Purkinje cell (primary cell): ENCODE measurements around the gene FGF11. TPM values are rescaled to one million over a fixed set of nuclear protein-coding genes. Genes with fewer than 3 reads are reported as not detected.

Experiments
- polyA plus RNA-seq: library from polyadenylated mRNA; unstranded; fragments of >200 nt; fragmentation: Nextera tagmentation; gene quantifications from 2 replicates; pipeline ENCODE4 v1.2.1, GENCODE V29; 2014

The FGF11 gene
- 1.2 and 2.0 TPM in 2 replicates for polyA plus RNA-seq

DNA sequence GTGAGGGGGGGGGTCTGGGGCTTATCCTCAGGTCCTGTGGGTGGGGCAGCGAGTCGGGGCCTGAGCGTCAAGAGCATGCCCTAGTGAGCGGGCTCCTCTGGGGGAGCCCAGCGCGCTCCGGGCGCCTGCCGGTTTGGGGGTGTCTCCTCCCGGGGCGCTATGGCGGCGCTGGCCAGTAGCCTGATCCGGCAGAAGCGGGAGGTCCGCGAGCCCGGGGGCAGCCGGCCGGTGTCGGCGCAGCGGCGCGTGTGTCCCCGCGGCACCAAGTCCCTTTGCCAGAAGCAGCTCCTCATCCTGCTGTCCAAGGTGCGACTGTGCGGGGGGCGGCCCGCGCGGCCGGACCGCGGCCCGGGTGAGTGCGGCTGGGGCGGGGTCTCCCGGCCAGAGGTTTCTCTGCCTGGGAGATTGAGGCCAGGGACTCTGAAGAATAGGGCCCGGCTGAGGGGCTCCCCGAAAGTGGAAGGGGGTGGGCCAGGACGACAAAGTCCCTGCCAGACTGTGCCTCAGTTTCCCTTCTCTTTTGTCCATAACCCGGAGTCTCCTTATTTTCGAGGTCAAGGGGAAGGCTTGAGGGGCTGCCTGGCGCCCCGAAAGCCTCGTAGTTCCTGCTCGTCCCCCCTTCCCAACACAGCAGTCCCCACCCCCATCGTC is at the start of gene FGF11:
Gene FGF11 (plus strand): TSS at position 51 of the 651 bp plus-strand sequence. CDS start 109 bp downstream, at position 160.

GRCh38 chr17:7394452-7395191 is 44.7 kb upstream of the FGF11 start, which contains the start of gene PLSCR3:
Gene PLSCR3 (minus strand): TSS chr17:7394525. CDS start chr17:7394110, 415 bp downstream.

GRCh38 chr17:7403977-7404736 is 35.2 kb upstream of the FGF11 start, which contains the start of gene TMEM256:
Gene TMEM256 (minus strand): TSS chr17:7404097. CDS start chr17:7404084, 13 bp downstream.

GRCh38 chr17:7407485-7408251 is 31.6 kb upstream of the FGF11 start, which contains the start of gene NLGN2:
Gene NLGN2 (plus strand): TSS chr17:7407845. CDS start chr17:7408256, 411 bp downstream.

DNA sequence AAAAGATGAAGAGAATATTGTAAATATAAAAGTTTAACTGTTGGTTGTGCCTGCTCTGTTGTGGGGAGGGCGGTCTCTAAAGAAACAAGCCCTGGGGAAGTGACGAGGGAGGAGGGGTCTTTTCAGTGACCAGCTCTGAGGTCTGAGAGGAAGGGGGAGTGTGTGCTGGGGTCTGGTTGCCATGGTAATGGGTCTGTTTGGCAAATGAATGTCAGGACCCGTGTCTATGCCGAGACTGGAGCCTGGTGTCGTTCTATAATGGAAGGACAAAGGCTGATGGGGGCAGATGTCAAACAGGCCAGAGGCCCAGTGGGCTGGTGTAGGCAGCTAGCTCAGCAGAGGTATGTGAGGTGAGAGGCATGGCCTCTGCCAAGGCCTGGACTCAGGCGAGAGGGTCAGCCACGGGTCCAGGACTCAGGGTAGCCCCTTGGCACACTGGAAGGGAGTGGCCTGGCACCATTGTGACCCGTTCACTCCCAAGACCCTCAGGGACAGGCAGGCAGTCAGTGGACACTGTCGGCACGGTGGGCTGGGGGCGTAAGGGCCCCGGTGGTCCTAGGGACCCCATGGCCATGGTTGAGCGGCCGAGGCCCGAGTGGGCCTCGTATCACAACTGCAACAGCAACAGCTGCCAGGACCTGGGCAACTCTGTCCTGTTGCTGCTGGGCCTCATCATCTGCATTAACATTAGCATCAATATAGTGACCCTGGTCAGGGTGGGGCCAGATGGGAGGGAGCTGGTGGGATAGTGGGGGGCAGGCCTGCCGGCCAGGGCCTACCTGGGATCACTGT is 19.3 kb upstream of the FGF11 start, which contains the start of gene SPEM1:
Gene SPEM1 (plus strand): TSS at position 506 of the 792 bp plus-strand sequence. CDS start 61 bp downstream, at position 567.

GRCh38 chr17:7425316-7425715 is 14.0 kb upstream of the FGF11 start, which contains the start of gene SPEM2:
Gene SPEM2 (plus strand): TSS chr17:7425616. CDS start chr17:7425689, 73 bp downstream.

DNA sequence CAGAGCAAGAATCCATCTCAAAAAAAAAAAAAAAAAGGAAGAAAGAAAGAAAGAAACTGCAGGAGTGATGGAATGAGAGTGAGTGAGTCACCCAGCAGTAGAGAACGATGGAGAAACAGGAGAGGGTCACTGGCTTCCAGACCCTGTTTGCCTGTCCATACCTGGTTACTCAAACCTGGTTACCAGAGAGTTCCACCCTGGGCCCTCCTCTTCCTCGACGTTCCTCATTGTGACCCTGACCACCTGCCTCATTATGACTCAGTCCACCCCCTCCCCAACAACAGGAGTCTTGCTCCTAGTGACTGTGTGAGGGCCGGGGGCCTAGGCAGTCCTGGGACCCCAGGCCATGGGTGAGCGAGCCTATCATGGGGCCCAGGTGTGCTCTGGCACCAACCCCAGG is 10.8 kb upstream of the FGF11 start, which contains the start of gene SPEM3:
Gene SPEM3 (plus strand): TSS at position 301 of the 400 bp plus-strand sequence. CDS start 46 bp downstream, at position 347.

GRCh38 chr17:7444682-7445618 is 5.6 kb downstream of the FGF11 start, which contains the start of gene CHRNB1:
Gene CHRNB1 (plus strand): TSS chr17:7445061. CDS start chr17:7445128, 67 bp downstream.

DNA sequence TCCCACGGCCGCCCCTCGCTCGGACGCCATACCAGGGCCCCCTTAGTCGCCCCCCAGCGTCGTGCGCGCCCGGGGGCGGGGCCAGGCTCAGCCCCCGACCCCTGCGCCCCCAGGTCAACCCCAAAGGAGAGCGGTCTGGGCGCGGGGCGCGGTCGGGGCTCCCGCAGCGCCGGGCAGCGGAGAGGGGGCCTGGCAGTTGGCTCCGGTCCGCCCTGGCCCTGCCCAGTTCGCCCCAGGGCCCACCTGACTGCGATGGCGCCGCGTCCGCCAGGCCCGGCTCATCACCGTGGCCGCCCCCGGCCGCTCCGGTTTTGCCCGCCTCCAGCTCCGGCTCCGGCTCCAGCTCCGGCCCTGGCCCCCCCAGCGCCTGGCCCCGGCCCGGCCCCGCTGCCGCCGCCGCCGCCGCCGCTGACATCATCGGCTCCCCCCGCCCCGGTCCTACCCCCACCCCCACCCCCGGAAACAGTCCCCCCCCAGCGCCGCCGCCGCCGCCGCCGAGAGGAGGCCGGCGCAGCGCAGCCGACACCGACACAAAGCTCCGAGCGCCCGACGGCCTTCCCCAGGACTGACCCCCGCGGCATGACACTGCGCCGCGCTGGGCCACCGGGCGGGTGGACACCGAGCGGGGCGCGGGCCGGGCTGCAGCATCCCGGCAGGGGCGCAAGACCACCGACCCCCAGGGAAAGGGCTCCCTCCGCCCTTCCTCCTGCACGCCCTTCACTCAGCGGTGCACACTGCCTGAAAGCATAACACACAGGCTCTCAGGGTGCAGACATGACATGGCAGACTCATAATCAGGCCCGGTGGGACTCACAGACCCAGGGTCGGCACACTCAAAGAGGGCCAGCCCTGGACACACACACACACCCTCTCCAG is 40.1 kb downstream of the FGF11 start, which contains the start of gene ZBTB4:
Gene ZBTB4 (minus strand): TSS at position 419 of the 876 bp plus-strand sequence. CDS start 12,830 bp downstream, outside the sequence.

GRCh38 chr17:7481275-7481674 is 42.0 kb downstream of the FGF11 start, which contains the start of gene SLC35G6:
Gene SLC35G6 (plus strand): TSS chr17:7481446. CDS start chr17:7481517, 71 bp downstream.

DNA sequence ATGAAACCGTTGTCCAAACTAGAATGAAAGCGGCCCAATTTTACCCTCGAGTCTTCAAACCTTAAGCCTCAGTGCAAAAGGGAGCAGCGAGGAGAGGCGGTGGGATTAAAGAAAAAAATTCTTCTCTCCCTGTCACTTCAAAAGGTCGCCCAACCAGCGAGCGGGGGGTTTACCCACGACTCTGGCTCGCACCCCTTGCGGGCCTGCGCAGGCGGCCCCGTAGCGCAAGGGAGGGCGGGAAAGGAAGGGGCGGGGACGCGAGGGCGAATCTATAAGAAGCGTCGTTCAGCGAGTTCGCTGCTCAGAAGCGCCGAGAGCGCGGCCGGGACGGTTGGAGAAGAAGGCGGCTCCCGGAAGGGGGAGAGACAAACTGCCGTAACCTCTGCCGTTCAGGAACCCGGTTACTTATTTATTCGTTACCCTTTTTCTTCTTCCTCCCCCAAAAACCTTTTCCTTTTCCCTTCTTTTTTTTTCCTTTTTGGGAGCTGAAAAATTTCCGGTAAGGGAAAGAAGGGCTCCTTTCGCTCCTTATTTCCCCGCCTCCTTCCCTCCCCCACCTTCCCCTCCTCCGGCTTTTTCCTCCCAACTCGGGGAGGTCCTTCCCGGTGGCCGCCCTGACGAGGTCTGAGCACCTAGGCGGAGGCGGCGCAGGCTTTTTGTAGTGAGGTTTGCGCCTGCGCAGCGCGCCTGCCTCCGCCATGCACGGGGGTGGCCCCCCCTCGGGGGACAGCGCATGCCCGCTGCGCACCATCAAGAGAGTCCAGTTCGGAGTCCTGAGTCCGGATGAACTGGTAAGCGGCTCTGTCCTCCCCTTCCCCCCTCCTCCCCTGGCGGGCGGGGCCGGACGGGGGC is 45.0 kb downstream of the FGF11 start, which contains the start of gene POLR2A:
Gene POLR2A (plus strand): TSS at position 300 of the 852 bp plus-strand sequence.

Other genes with a start within 250 kb of the FGF11 start
- gene DLG4, start 219.7 kb upstream of the FGF11 start, polyA plus RNA-seq, result 1.7 and 3.0 TPM in 2 replicates
- gene ACADVL, start 219.6 kb upstream of the FGF11 start, polyA plus RNA-seq, result 50.1 and 52.5 TPM in 2 replicates
- gene DVL2, start 205.0 kb upstream of the FGF11 start, polyA plus RNA-seq, result 0.91 and 1.8 TPM in 2 replicates
- gene PHF23, start 200.1 kb upstream of the FGF11 start, polyA plus RNA-seq, result 8.9 and 12.1 TPM in 2 replicates
- gene GABARAP, start 197.1 kb upstream of the FGF11 start, polyA plus RNA-seq, result 235 and 613 TPM in 2 replicates
- 9.3 and 15.5 TPM in 2 replicates for gene CTDNEP1, start 187.8 kb upstream of the FGF11 start, polyA plus RNA-seq
- gene ELP5, start 187.3 kb upstream of the FGF11 start, polyA plus RNA-seq, result 15.8 and 16.6 TPM in 2 replicates
- gene CLDN7, start 177.0 kb upstream of the FGF11 start, polyA plus RNA-seq, result not detected in 2 replicates
- not detected in 2 replicates for gene SLC2A4, start 157.8 kb upstream of the FGF11 start, polyA plus RNA-seq
- not detected in 2 replicates for gene YBX2, start 144.9 kb upstream of the FGF11 start, polyA plus RNA-seq
- gene EIF5A, start 131.9 kb upstream of the FGF11 start, polyA plus RNA-seq, result 41.6 and 47.0 TPM in 2 replicates
- 42.5 and 54.6 TPM in 2 replicates for gene GPS2, start 124.2 kb upstream of the FGF11 start, polyA plus RNA-seq
- 0.34 TPM in 1 of 2 replicates, not detected in the other for gene NEURL4, start 110.2 kb upstream of the FGF11 start, polyA plus RNA-seq
- gene ACAP1, start 103.0 kb upstream of the FGF11 start, polyA plus RNA-seq, result 4.1 and 5.8 TPM in 2 replicates
- not detected in 2 replicates for gene KCTD11, start 87.3 kb upstream of the FGF11 start, polyA plus RNA-seq
- gene TMEM95, start 84.4 kb upstream of the FGF11 start, polyA plus RNA-seq, result not detected in 2 replicates
- gene TNK1, start 58.4 kb upstream of the FGF11 start, polyA plus RNA-seq, result 0.15 TPM in 1 of 2 replicates, not detected in the other
- 1.3 and 1.8 TPM in 2 replicates for gene PLSCR3, start 45.0 kb upstream of the FGF11 start, polyA plus RNA-seq
- 148 and 161 TPM in 2 replicates for gene TMEM256, start 35.4 kb upstream of the FGF11 start, polyA plus RNA-seq
- gene NLGN2, start 31.7 kb upstream of the FGF11 start, polyA plus RNA-seq, result 6.6 and 13.0 TPM in 2 replicates
- not detected in 2 replicates for gene SPEM1, start 19.2 kb upstream of the FGF11 start, polyA plus RNA-seq
- gene SPEM2, start 13.9 kb upstream of the FGF11 start, polyA plus RNA-seq, result not detected in 2 replicates
- gene SPEM3, start 10.7 kb upstream of the FGF11 start, polyA plus RNA-seq, result not detected in 2 replicates
- gene TMEM102, start 4.1 kb upstream of the FGF11 start, polyA plus RNA-seq, result not detected in 2 replicates
- 14.7 and 16.0 TPM in 2 replicates for gene CHRNB1, start 5.5 kb downstream of the FGF11 start, polyA plus RNA-seq
- gene ZBTB4, start 40.1 kb downstream of the FGF11 start, polyA plus RNA-seq, result 9.2 and 9.5 TPM in 2 replicates
- gene SLC35G6, start 41.9 kb downstream of the FGF11 start, polyA plus RNA-seq, result not detected in 2 replicates
- 6.4 and 7.7 TPM in 2 replicates for gene POLR2A, start 44.9 kb downstream of the FGF11 start, polyA plus RNA-seq
- gene TNFSF12, start 109.5 kb downstream of the FGF11 start, polyA plus RNA-seq, result 1.9 and 5.1 TPM in 2 replicates
- gene TNFSF13, start 119.2 kb downstream of the FGF11 start, polyA plus RNA-seq, result 0.28 TPM in 1 of 2 replicates, not detected in the other
- gene SENP3, start 122.4 kb downstream of the FGF11 start, polyA plus RNA-seq, result 2.3 and 3.2 TPM in 2 replicates
- gene CD68, start 140.1 kb downstream of the FGF11 start, polyA plus RNA-seq, result 0.63 TPM in 1 of 2 replicates, not detected in the other
- 14.2 and 26.1 TPM in 2 replicates for gene MPDU1, start 144.3 kb downstream of the FGF11 start, polyA plus RNA-seq
- 5.0 and 6.3 TPM in 2 replicates for gene SOX15, start 150.6 kb downstream of the FGF11 start, polyA plus RNA-seq
- gene FXR2, start 175.4 kb downstream of the FGF11 start, polyA plus RNA-seq, result 7.1 and 20.3 TPM in 2 replicates
- gene SAT2, start 188.3 kb downstream of the FGF11 start, polyA plus RNA-seq, result 107 and 126 TPM in 2 replicates
- gene SHBG, start 190.6 kb downstream of the FGF11 start, polyA plus RNA-seq, result 2.5 TPM in 1 of 2 replicates, not detected in the other
- 56.0 and 70.0 TPM in 2 replicates for gene ATP1B2, start 211.4 kb downstream of the FGF11 start, polyA plus RNA-seq
- 3.0 and 3.7 TPM in 2 replicates for gene TP53, start 248.0 kb downstream of the FGF11 start, polyA plus RNA-seq
- gene WRAP53, start 249.0 kb downstream of the FGF11 start, polyA plus RNA-seq, result 1.1 and 1.4 TPM in 2 replicates